H1 (cell line): ENCODE measurements around the gene PRX. TPM values are rescaled to one million over a fixed set of nuclear protein-coding genes. Genes with fewer than 3 reads are reported as not detected.

Source experiments
- CTCF ChIA-PET: fragments of 300-600 bp; sonication (Branson Sonifier 250); formaldehyde crosslinking; loops from one replicate; lab custom pipeline; 2021; ENCODE audit not compliant: partially characterized antibody; lab: Charles Lee
- POLR2A ChIA-PET: fragments of 300-600 bp; sonication (Branson Sonifier 250); formaldehyde crosslinking; loops from one replicate; lab custom pipeline; 2021; ENCODE audit warnings: inconsistent platforms; ENCODE audit not compliant: partially characterized antibody; lab: Charles Lee
- DNase-seq, 2 experiments: peaks; one replicate each; pipeline versions ENCODE4 v3.0.0 to v3.0.0-alpha.2; 2010 to 2022; ENCODE audit warnings: low spot score in 2 of 2, low read depth in 1 of 2, mixed read lengths in 1 of 2
- FAIRE-seq: peaks from 2 replicates; lab custom pipeline; 2011; peaks lifted over from hg19 to GRCh38; lab: Jason Lieb, UNC
- H2AFZ ChIP-seq: 2 replicates; pipeline ENCODE4 v1.8.1; 2012; ENCODE audit warnings: low read length, inconsistent platforms
- H2AK5ac ChIP-seq: 2 replicates; pipeline ENCODE4 v1.6.1; 2013; ENCODE audit warnings: low read depth, low read length
- H2BK120ac ChIP-seq: replicated peaks from 2 replicates; pipeline ENCODE3; 2013; ENCODE audit warnings: low read depth, low read length, inconsistent platforms
- H2BK12ac ChIP-seq: 2 replicates; pipeline ENCODE4 v1.6.1; 2013; ENCODE audit warnings: low read depth, low read length
- H2BK15ac ChIP-seq: 2 replicates; pipeline ENCODE4 v1.6.1; 2013; ENCODE audit warnings: low read length
- H2BK20ac ChIP-seq: 2 replicates; pipeline ENCODE4 v1.6.1; 2013; ENCODE audit warnings: low read length
- H2BK5ac ChIP-seq: 2 replicates; pipeline ENCODE4 v1.6.1; 2013; ENCODE audit warnings: low read depth, low read length
- H3K14ac ChIP-seq: 2 replicates; pipeline ENCODE4 v1.6.1; 2013; ENCODE audit warnings: inconsistent platforms; ENCODE audit not compliant: insufficient read length
- H3K18ac ChIP-seq: 2 replicates; pipeline ENCODE4 v1.6.1; 2013; ENCODE audit warnings: low read length; ENCODE audit errors: extremely low read depth
- H3K23ac ChIP-seq: 2 replicates; pipeline ENCODE4 v1.6.1; 2013; ENCODE audit warnings: inconsistent platforms; ENCODE audit not compliant: insufficient read length
- H3K23me2 ChIP-seq: 2 replicates; pipeline ENCODE4 v1.6.1; 2013; ENCODE audit warnings: low read depth, low read length
- H3K27ac ChIP-seq: 2 replicates; pipeline ENCODE4 v1.6.1; 2011; ENCODE audit warnings: low read depth, low read length, inconsistent platforms
- H3K27me3 ChIP-seq, 4 experiments: replicated peaks in 1 of 4; 1 replicate in 1 of 4; 2 replicates in 3 of 4; pipeline versions ENCODE4 v1.6.1 to v1.8.1; 2011 to 2013; ENCODE audit warnings: low read length in 3 of 4, mild to moderate bottlenecking in 3 of 4, inconsistent platforms in 2 of 4, mixed read lengths in 2 of 4, moderate library complexity in 1 of 4; ENCODE audit not compliant: control insufficient read depth in 3 of 4, insufficient read depth in 3 of 4; ENCODE audit errors: extremely low read depth in 1 of 4
- H3K36me3 ChIP-seq, 4 experiments: 2 replicates each; pipeline versions ENCODE4 v1.6.1 to v1.8.1; 2011 to 2013; ENCODE audit warnings: mild to moderate bottlenecking in 4 of 4, low read length in 3 of 4, moderate library complexity in 2 of 4, control low read depth in 1 of 4, inconsistent platforms in 1 of 4; ENCODE audit not compliant: insufficient read depth in 4 of 4, control insufficient read depth in 2 of 4
- H3K4ac ChIP-seq: replicated peaks from 2 replicates; pipeline ENCODE3; 2013; ENCODE audit warnings: low read length, low read depth, mixed read lengths, inconsistent platforms; ENCODE audit not compliant: insufficient read length
- H3K4me1 ChIP-seq, 4 experiments: replicated peaks in 1 of 4; 1 replicate in 1 of 4; 2 replicates in 3 of 4; pipeline versions ENCODE4 v1.6.1 to v1.8.1; 2011 to 2013; ENCODE audit warnings: low read length in 3 of 4, inconsistent platforms in 2 of 4, mixed read lengths in 1 of 4; ENCODE audit not compliant: insufficient read depth in 4 of 4, control insufficient read depth in 3 of 4
- H3K4me2 ChIP-seq, 2 experiments: 2 replicates each; pipeline versions ENCODE4 v1.6.1 to v1.8.1; 2011 to 2013; ENCODE audit warnings: low read depth in 2 of 2, low read length in 2 of 2, control low read depth in 1 of 2, inconsistent platforms in 1 of 2, mild to moderate bottlenecking in 1 of 2; ENCODE audit not compliant: insufficient read depth in 1 of 2
- H3K4me3 ChIP-seq, 4 experiments: fragments of 200-600, 300-600 bp in 1 of 4; sonication (generic), shearing (Covaris generic), sonication (Bioruptor Twin) in 1 of 4; 2 replicates each; pipeline versions ENCODE4 v1.5.1 to v1.8.1; 2011 to 2016; ENCODE audit warnings: low read length in 4 of 4, low read depth in 3 of 4, control low read depth in 2 of 4, inconsistent platforms in 2 of 4, mild to moderate bottlenecking in 2 of 4, mixed read lengths in 1 of 4, moderate library complexity in 1 of 4; ENCODE audit not compliant: insufficient read depth in 2 of 4; ENCODE audit errors: extremely low read depth in 1 of 4
- H3K56ac ChIP-seq: replicated peaks from 2 replicates; pipeline ENCODE3; 2013; ENCODE audit warnings: low read depth, mild to moderate bottlenecking, mixed read lengths, low read length, inconsistent platforms; ENCODE audit not compliant: insufficient read length
- H3K79me1 ChIP-seq: 2 replicates; pipeline ENCODE4 v1.6.1; 2013; ENCODE audit warnings: low read depth, low read length, control low read depth
- H3K79me2 ChIP-seq, 2 experiments: 2 replicates each; pipeline versions ENCODE4 v1.6.1 to v1.8.1; 2012 to 2013; ENCODE audit warnings: low read length in 2 of 2, mild to moderate bottlenecking in 2 of 2, inconsistent platforms in 1 of 2; ENCODE audit not compliant: insufficient read depth in 2 of 2, control insufficient read depth in 1 of 2
- H3K9ac ChIP-seq, 4 experiments: replicated peaks in 1 of 4; 1 replicate in 1 of 4; 2 replicates in 3 of 4; pipeline versions ENCODE4 v1.6.1 to v1.8.1; 2011 to 2013; ENCODE audit warnings: low read depth in 3 of 4, low read length in 3 of 4, control low read depth in 2 of 4, mild to moderate bottlenecking in 2 of 4, moderate library complexity in 2 of 4, inconsistent platforms in 1 of 4; ENCODE audit errors: extremely low read depth in 1 of 4
- H3K9me3 ChIP-seq, 2 experiments: 2 replicates each; pipeline versions ENCODE4 v1.6.1 to v1.8.1; 2012 to 2013; ENCODE audit warnings: mild to moderate bottlenecking in 2 of 2, moderate library complexity in 2 of 2, control low read depth in 1 of 2, inconsistent platforms in 1 of 2, low read depth in 1 of 2, low read length in 1 of 2, mixed read lengths in 1 of 2; ENCODE audit not compliant: insufficient read depth in 2 of 2
- H4K20me1 ChIP-seq, 2 experiments: replicated peaks in 1 of 2; 2 replicates each; pipeline versions ENCODE3 to v1.8.1; 2011 to 2013; ENCODE audit warnings: inconsistent platforms in 2 of 2, low read length in 2 of 2, mild to moderate bottlenecking in 1 of 2; ENCODE audit not compliant: insufficient read depth in 2 of 2, control insufficient read depth in 1 of 2
- H4K5ac ChIP-seq: 2 replicates; pipeline ENCODE4 v1.6.1; 2013; ENCODE audit warnings: low read length, low read depth, mixed read lengths, inconsistent platforms; ENCODE audit not compliant: insufficient read length
- H4K8ac ChIP-seq: 2 replicates; pipeline ENCODE4 v1.8.0; 2013; ENCODE audit warnings: mild to moderate bottlenecking, moderate library complexity, low read length, inconsistent platforms; ENCODE audit not compliant: insufficient read depth; ENCODE audit errors: extremely low read depth
- H4K91ac ChIP-seq: replicated peaks from 2 replicates; pipeline ENCODE3; 2013; ENCODE audit warnings: low read length, mixed read lengths, inconsistent platforms; ENCODE audit not compliant: insufficient read length
- ASH2L ChIP-seq: fragments of 200-600, 300-600 bp; sonication (generic); IDR thresholded peaks from one replicate; pipeline ENCODE4 v1.7.1; 2017; ENCODE audit warnings: low read length
- KDM5A ChIP-seq: fragments of 200-600 bp; IDR thresholded peaks from 2 replicates; pipeline ENCODE4 v1.7.1; 2012; ENCODE audit warnings: mild to moderate bottlenecking, low read length, inconsistent platforms, mixed read lengths
- MAX ChIP-seq: IDR thresholded peaks from 2 replicates; pipeline ENCODE4 v1.6.1; 2012; ENCODE audit warnings: inconsistent platforms
- NANOG ChIP-seq: IDR thresholded peaks from 2 replicates; pipeline ENCODE4 v1.6.1; 2011; ENCODE audit warnings: low read length, low read depth, mild to moderate bottlenecking, inconsistent platforms; ENCODE audit not compliant: insufficient read depth, poor library complexity, severe bottlenecking
- PHF8 ChIP-seq: fragments of 200-600 bp; sonication (generic); conservative IDR thresholded peaks from 2 replicates; pipeline ENCODE4 v1.7.1; 2012; ENCODE audit warnings: low read depth, mild to moderate bottlenecking, inconsistent platforms, low read length, moderate library complexity
- SIN3A ChIP-seq, 2 experiments: IDR thresholded peaks in 1 of 2; conservative IDR thresholded peaks in 1 of 2; 2 replicates each; pipeline ENCODE4 v1.6.1; 2011 to 2012; ENCODE audit warnings: low read length in 2 of 2, improper control_type of control experiment in 1 of 2, low read depth in 1 of 2, mild to moderate bottlenecking in 1 of 2
- SP1 ChIP-seq: IDR thresholded peaks from 2 replicates; pipeline ENCODE4 v1.6.1; 2011; ENCODE audit warnings: low read depth, low read length
- SP2 ChIP-seq: IDR thresholded peaks from 2 replicates; pipeline ENCODE4 v1.6.1; 2012; ENCODE audit warnings: mild to moderate bottlenecking, low read length, inconsistent platforms
- TCF12 ChIP-seq: IDR thresholded peaks from 2 replicates; pipeline ENCODE4 v1.6.1; 2011; ENCODE audit warnings: low read depth, mild to moderate bottlenecking, low read length
- YY1 ChIP-seq: IDR thresholded peaks from 2 replicates; pipeline ENCODE4 v1.6.1; 2011; ENCODE audit warnings: low read depth, mild to moderate bottlenecking, low read length
- WGBS, 2 experiments: shearing (Covaris generic) in 1 of 2; methylation state at CpG; one replicate each; pipeline versions ENCODE4 v1.1.6 to v1.1.7; 2013 to 2015; ENCODE audit warnings: low lambda C conversion rate in 2 of 2, mixed read lengths in 2 of 2, inconsistent platforms in 1 of 2, low coverage in 1 of 2, missing lambda C conversion rate in 1 of 2; ENCODE audit not compliant: insufficient replicate concordance in 2 of 2, insufficient coverage in 1 of 2, insufficient read length in 1 of 2; ENCODE audit errors: extremely low coverage in 1 of 2, missing lambda C conversion rate in 1 of 2; 5-methylcytosine and 5-hydroxymethylcytosine counted together
- polyA plus RNA-seq, 7 experiments: library from polyadenylated mRNA; depleted of rRNA in 3 of 7; stranded (reverse) in 5 of 7; unstranded in 2 of 7; fragments of >200 nt in 5 of 7; fragments of 200-250 nt in 2 of 7; gene quantifications; 1 replicate in 5 of 7; 2 replicates in 1 of 7; 4 replicates in 1 of 7; pipeline versions ENCODE4 v1.2.1 to v1.2.3, GENCODE V29; 2011 to 2013; ENCODE audit warnings: missing spikeins in 2 of 7, mixed read lengths in 2 of 7
- total RNA-seq: library from RNA; stranded (reverse); fragmentation: NEBNext Ultra II Directional; extraction: Animal tissue kit (Norgen Biotek cat#: 25700); gene quantifications from 2 replicates; pipeline ENCODE4 v1.2.1, GENCODE V29; 2021
- TF ChIP-seq, protein P1 (sequence below): IDR thresholded peaks from 2 replicates; pipeline ENCODE4 v1.6.1; 2012; ENCODE audit warnings: inconsistent platforms

The PRX gene
- total and polyA plus RNA-seq, 2 of the 8 experiments (the other 6 are each of a cell fraction or from before 2014, with no cell fraction given) = 2.8 to 5.8 TPM

- CTCF ChIA-PET = interaction anchor here (0.7 to 5.1 kb wide), 4 partner anchors 9 to 24 kb away, joined by 3 to 29 read pairs (median 3); partner anchors contain the start of gene BLVRB
- no peak overlapping the region for H2BK20ac ChIP-seq
- TF ChIP-seq NANOG (no peak), SP2 (no peak), MAX (no peak), ASH2L (peak; percentile 26), KDM5A (no peak), YY1 (peak; percentile 66), PHF8 (0 out of 2 replicates have a peak, but pooled peaks have one; percentile 13), SP1 (no peak), SIN3A (conservative IDR thresholded peaks at IDR 0.05 in 1 of 2, IDR thresholded peaks at IDR 0.05 in 1 of 2; ENCODE audit: low read depth in 1 of 2, low read length in 2 of 2) (no peak; a peak in 1 of 4 replicates), TCF12 (no peak)
- TF ChIP-seq, protein P1, sequence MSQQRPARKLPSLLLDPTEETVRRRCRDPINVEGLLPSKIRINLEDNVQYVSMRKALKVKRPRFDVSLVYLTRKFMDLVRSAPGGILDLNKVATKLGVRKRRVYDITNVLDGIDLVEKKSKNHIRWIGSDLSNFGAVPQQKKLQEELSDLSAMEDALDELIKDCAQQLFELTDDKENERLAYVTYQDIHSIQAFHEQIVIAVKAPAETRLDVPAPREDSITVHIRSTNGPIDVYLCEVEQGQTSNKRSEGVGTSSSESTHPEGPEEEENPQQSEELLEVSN = no peak
These were observed 31.7 kb upstream of the PRX start for GRCh38 chr19:40444825-40445312.

More at GRCh38 chr19:40444825-40445312, 31.7 kb upstream of the PRX start:
- H4K20me1 ChIP-seq = peaks cover 0 to 5% of the 10 kb centered on the region in 2 experiments
- peaks cover 3 to 9% (median 7%) of the 10 kb centered on the region in 4 experiments; a peak in 6 of 7 replicates for H3K4me1 ChIP-seq
- H3K4ac ChIP-seq = no peak overlapping the region
- H3K4me2 ChIP-seq = peak overlapping the region; percentile 57 to 92
- no peak overlapping the region for H3K14ac ChIP-seq
- FAIRE-seq = no peak
- peaks cover 7% of the 10 kb centered on the region; the same call in 1 of the 2 replicates for H3K23me2 ChIP-seq
- peaks cover 9 to 17% (median 11%) of the 10 kb centered on the region in 4 experiments; a peak in 6 of 8 replicates for H3K36me3 ChIP-seq
- H3K27ac ChIP-seq = peak overlapping the region; percentile 89
- H3K4me3 ChIP-seq = peak overlapping the region; percentile 55 to 99 (median 98)
- POLR2A ChIA-PET = interaction anchor here (0.8 to 4.4 kb wide), 7 partner anchors 9 to 35 kb away, joined by 3 to 40 read pairs (median 4); partner anchors contain the start of gene PRX
- no peak overlapping the region for H2AK5ac ChIP-seq
- peak overlapping the region; percentile 35; the same call in 1 of the 2 replicates for H4K8ac ChIP-seq
- H2BK15ac ChIP-seq = no peak overlapping the region
- peak overlapping the region; percentile 61; the same call in 1 of the 2 replicates for H2AFZ ChIP-seq
- peaks cover 0 to 23% of the 10 kb centered on the region in 2 experiments; a peak in 2 of 4 replicates for H3K79me2 ChIP-seq
- H3K9ac ChIP-seq = peak overlapping the region in 3 of 4 experiments; percentile 70 to 78 (median 70); a peak in 6 of 7 replicates
- H3K27me3 ChIP-seq = no peaks in the 10 kb centered on the region
- H2BK5ac ChIP-seq = peak overlapping the region; percentile 92
- no peak for DNase-seq
- H3K79me1 ChIP-seq = no peaks in the 10 kb centered on the region; the same call in 1 of the 2 replicates
- H4K5ac ChIP-seq = peak overlapping the region; percentile 43
- H2BK12ac ChIP-seq = peak overlapping the region; percentile 90; the same call in 1 of the 2 replicates
- H3K23ac ChIP-seq = no peak overlapping the region
- H3K9me3 ChIP-seq = no peaks in the 10 kb centered on the region
- no peak overlapping the region for H2BK120ac ChIP-seq
- no peak overlapping the region for H4K91ac ChIP-seq
- 44% methylated on average over 12 of the region's 18 CpGs; no CpG with 5 or more reads in 1 of the 2 experiments for WGBS, 2 experiments
- H3K18ac ChIP-seq = peak overlapping the region; percentile 68; the same call in 1 of the 2 replicates
- peak overlapping the region; percentile 32 for H3K56ac ChIP-seq
